HG03457 (cell line): Measurements from ENCODE around the gene FKBP9.
"Not testable (repeated sequence)": the region's sequence is repeated elsewhere in the genome, so short reads cannot be mapped to it uniquely, and the experiment has no call there.

Source experiments
- ATAC-seq: cut with Tn5 transposase; IDR thresholded peaks from one replicate; pipeline ENCODE4 v1.9.1; 2021; ENCODE audit warnings: moderate number of reproducible peaks; ENCODE audit not compliant: unreplicated experiment

FKBP9 gene

GRCh38 chr7:32948202-32948601 is 9.0 kb upstream of the FKBP9 start:
- ATAC-seq = no peak

GRCh38 chr7:32952876-32953275 is 4.4 kb upstream of the FKBP9 start:
- ATAC-seq = no peak

GRCh38 chr7:32958046-32959025 is 1.1 kb downstream of the FKBP9 start:
- ATAC-seq = no peak

GRCh38 chr7:32963880-32964301 is 6.7 kb downstream of the FKBP9 start:
- ATAC-seq = not testable (repeated sequence)

- ATAC-seq = peak; percentile 95
These were observed 7.4 kb downstream of the FKBP9 start for GRCh38 chr7:32964461-32965159.

GRCh38 chr7:32966489-32967267 is 9.4 kb downstream of the FKBP9 start:
- ATAC-seq = not testable (repeated sequence)

- ATAC-seq = not testable (repeated sequence)
These were observed 10.0 kb downstream of the FKBP9 start for GRCh38 chr7:32967268-32967582.

GRCh38 chr7:32971967-32972366 is 14.7 kb downstream of the FKBP9 start:
- not testable (repeated sequence) for ATAC-seq

- not testable (repeated sequence) for ATAC-seq
These were observed 19.9 kb downstream of the FKBP9 start for GRCh38 chr7:32977159-32977558.

- ATAC-seq = not testable (repeated sequence)
These were observed 22.0 kb downstream of the FKBP9 start for GRCh38 chr7:32979246-32979645.

- ATAC-seq = not testable (repeated sequence)
These were observed 22.7 kb downstream of the FKBP9 start for GRCh38 chr7:32979902-32980301.

- ATAC-seq = not testable (repeated sequence)
These were observed 30.9 kb downstream of the FKBP9 start for GRCh38 chr7:32988148-32988547.

- not testable (repeated sequence) for ATAC-seq
These were observed 33.9 kb downstream of the FKBP9 start for GRCh38 chr7:32991068-32991585.

GRCh38 chr7:32991975-32992700 is 34.9 kb downstream of the FKBP9 start:
- not testable (repeated sequence) for ATAC-seq

- ATAC-seq = not testable (repeated sequence)
These were observed 35.5 kb downstream of the FKBP9 start for GRCh38 chr7:32992750-32993149.

GRCh38 chr7:32997956-32998355 is 40.7 kb downstream of the FKBP9 start:
- not testable (repeated sequence) for ATAC-seq

GRCh38 chr7:32998361-32999171 is 41.3 kb downstream of the FKBP9 start:
- ATAC-seq = not testable (repeated sequence)

GRCh38 chr7:32999380-32999779 is 42.1 kb downstream of the FKBP9 start:
- ATAC-seq = not testable (repeated sequence)

- not testable (repeated sequence) for ATAC-seq
These were observed 45.9 kb downstream of the FKBP9 start for GRCh38 chr7:33003111-33003510.
